T-cell (primary cell): ENCODE measurements around the gene ZNF692. TPM values are rescaled to one million over a fixed set of nuclear protein-coding genes. Genes with fewer than 3 reads are reported as not detected.

Experiments used
- ATAC-seq, 4 experiments: fragments of 200-7000 bp in 3 of 4; fragments of 150-1000 bp in 1 of 4; cut with Tn5 transposase; replicated peaks in 1 of 4; 1 replicate in 3 of 4; 2 replicates in 1 of 4; pipeline ENCODE4 v1.10.0; 2021; ENCODE audit warnings: moderate library complexity in 3 of 4, mild to moderate bottlenecking in 2 of 4, moderate number of reproducible peaks in 1 of 4
- CTCF ChIA-PET, 2 donors: fragments of 300-600 bp; sonication (Branson Sonifier 250); formaldehyde crosslinking; loops; one replicate each; lab custom pipeline; 2022; ENCODE audit warnings: antibody characterized with exemption in 2 of 2; lab: Charles Lee
- POLR2A ChIA-PET, 2 donors: fragments of 300-600 bp; sonication (Branson Sonifier 250); formaldehyde crosslinking; loops; one replicate each; lab custom pipeline; 2022; ENCODE audit warnings: antibody characterized with exemption in 2 of 2; lab: Charles Lee
- DNase-seq, 35 experiments: peaks; one replicate each; pipeline versions ENCODE4 v3.0.0 to v3.0.0-alpha.2; 2013 to 2023
- H3K27ac ChIP-seq: one replicate; pipeline ENCODE4 v1.5.1; 2013; ENCODE audit warnings: low read length
- H3K27me3 ChIP-seq, 2 experiments: replicated peaks in 1 of 2; 1 replicate in 1 of 2; 2 replicates in 1 of 2; pipeline versions ENCODE4 v1.6.1 to v1.7.0; 2013; ENCODE audit warnings: low read length in 1 of 2, mixed read lengths in 1 of 2; ENCODE audit not compliant: control insufficient read depth in 2 of 2, insufficient read depth in 2 of 2; ENCODE audit errors: extremely low read depth in 1 of 2
- H3K36me3 ChIP-seq, 2 donors: 1 replicate in 1 of 2; 2 replicates in 1 of 2; pipeline versions ENCODE4 v1.6.1 to v1.7.0; 2013; ENCODE audit warnings: low read length in 1 of 2; ENCODE audit not compliant: control insufficient read depth in 2 of 2, insufficient read depth in 1 of 2; ENCODE audit errors: extremely low read depth in 1 of 2
- H3K4me1 ChIP-seq, 2 experiments: 1 replicate in 1 of 2; 2 replicates in 1 of 2; pipeline versions ENCODE4 v1.6.1 to v1.7.0; 2013; ENCODE audit warnings: low read length in 2 of 2, mixed read lengths in 1 of 2; ENCODE audit not compliant: insufficient read depth in 2 of 2, control insufficient read depth in 1 of 2; ENCODE audit errors: extremely low read depth in 1 of 2
- H3K4me3 ChIP-seq, 2 donors: 1 replicate in 1 of 2; 2 replicates in 1 of 2; pipeline versions ENCODE4 v1.5.1 to v1.7.0; 2013; ENCODE audit warnings: mild to moderate bottlenecking in 2 of 2, low read length in 1 of 2, moderate library complexity in 1 of 2; ENCODE audit not compliant: control insufficient read depth in 1 of 2; ENCODE audit errors: extremely low read depth in 1 of 2
- H3K9me3 ChIP-seq: 2 replicates; pipeline ENCODE4 v1.7.0; 2013
- H3K27ac Mint-ChIP-seq, 2 donors: one replicate each; pipeline ENCODE4 v1.8.0; 2020 to 2021; ENCODE audit warnings: mild to moderate bottlenecking in 2 of 2, mixed read lengths in 2 of 2
- H3K27me3 Mint-ChIP-seq, 2 donors: one replicate each; pipeline ENCODE4 v1.8.0; 2021 to 2022; ENCODE audit warnings: mixed read lengths in 2 of 2
- H3K36me3 Mint-ChIP-seq: one replicate; pipeline ENCODE4 v1.8.0; 2021; ENCODE audit warnings: mixed read lengths
- H3K4me1 Mint-ChIP-seq, 3 donors: one replicate each; pipeline ENCODE4 v1.8.0; 2020 to 2022; ENCODE audit warnings: mixed read lengths in 3 of 3, mild to moderate bottlenecking in 1 of 3
- H3K4me3 Mint-ChIP-seq, 3 donors: one replicate each; pipeline ENCODE4 v1.8.0; 2020 to 2022; ENCODE audit warnings: mild to moderate bottlenecking in 3 of 3, mixed read lengths in 3 of 3, moderate library complexity in 3 of 3
- H3K9me3 Mint-ChIP-seq, 3 donors: one replicate each; pipeline ENCODE4 v1.8.0; 2020 to 2022; ENCODE audit warnings: mixed read lengths in 3 of 3
- WGBS: methylation state at CpG from one replicate; pipeline ENCODE4 v1.1.5; 2013; ENCODE audit warnings: missing lambda C conversion rate; ENCODE audit not compliant: insufficient coverage; 5-methylcytosine and 5-hydroxymethylcytosine counted together
- total RNA-seq, 35 experiments: library from RNA in 6 of 35; stranded (reverse) in 6 of 35; fragments of 120-200 nt in 1 of 35; gene quantifications; one replicate each; pipeline versions ENCODE4 v1.2.1 to v1.2.4 and lab custom pipeline; 2013 to 2026

Gene ZNF692
- total RNA-seq, 5 donors from 2014 or later (not counting 1 experiment from before 2014, with no cell fraction given): 53.9 to 88.1 (median 78.7) TPM

DNA sequence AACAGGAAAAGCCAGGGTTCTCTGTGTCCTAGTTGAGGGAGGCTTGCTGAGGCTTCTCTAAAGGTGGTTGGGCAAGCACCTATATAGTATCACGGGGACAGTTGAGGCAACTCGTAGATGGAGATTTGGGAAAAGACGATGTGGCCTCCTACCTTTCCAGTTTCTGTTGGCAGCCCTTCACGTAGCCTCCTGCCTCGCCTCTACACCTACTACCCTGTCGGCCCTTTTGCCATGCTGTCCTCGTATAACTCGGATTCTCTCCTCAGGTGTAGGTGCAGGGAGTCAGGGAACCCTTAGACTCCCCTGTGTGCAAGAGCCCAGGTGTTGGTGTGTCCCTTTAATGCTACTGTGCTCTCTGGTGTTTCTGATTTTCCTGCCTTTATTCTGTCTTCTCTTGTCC is 10.3 kb downstream of the ZNF692 start:
- peaks cover 0 to 22% of the 10 kb centered on the region in 2 experiments for H3K4me1 ChIP-seq
- H3K27ac ChIP-seq: no peak overlapping the region
- Mint-ChIP-seq H3K4me3 (no peak overlapping the region), H3K27ac (no peak overlapping the region), H3K9me3 (no peaks in the 10 kb centered on the region), H3K27me3 (no peaks in the 10 kb centered on the region), H3K36me3 (peaks cover 24% of the 10 kb centered on the region), H3K4me1 (no peaks in the 10 kb centered on the region)
- no peak for ATAC-seq
- no peak overlapping the region for H3K4me3 ChIP-seq
- peaks cover 33 to 59% of the 10 kb centered on the region in 2 donors for H3K36me3 ChIP-seq
- ChIA-PET CTCF (no interaction called here), POLR2A (no interaction called here)
- no peaks in the 10 kb centered on the region for H3K9me3 ChIP-seq
- DNase-seq: peak in 1 of 35 experiments; percentile 22
- no peaks in the 10 kb centered on the region for H3K27me3 ChIP-seq
- WGBS: 100% methylated on average over 2 of the region's 8 CpGs

GRCh38 chr1:248847956-248848561 is 10.8 kb downstream of the ZNF692 start:
- WGBS: 97% methylated on average over 71 of the region's 72 CpGs
- no peak overlapping the region for H3K4me3 ChIP-seq
- no peak overlapping the region for H3K27ac ChIP-seq
- no peaks in the 10 kb centered on the region for H3K4me1 Mint-ChIP-seq
- no peak overlapping the region for H3K27ac Mint-ChIP-seq
- ChIA-PET POLR2A (interaction anchor here in 1 of 2 donors (0.7 kb wide), 1 partner anchor 25 kb away, joined by 4 read pairs; no protein-coding TSS in a partner anchor), CTCF (no interaction called here)
- no peaks in the 10 kb centered on the region for H3K27me3 ChIP-seq
- no peaks in the 10 kb centered on the region for H3K9me3 Mint-ChIP-seq
- peaks cover 24% of the 10 kb centered on the region for H3K36me3 Mint-ChIP-seq
- H3K27me3 Mint-ChIP-seq: no peaks in the 10 kb centered on the region
- ATAC-seq: no peak
- no peak overlapping the region for H3K4me3 Mint-ChIP-seq
- peaks cover 0 to 17% of the 10 kb centered on the region in 2 experiments for H3K4me1 ChIP-seq
- H3K36me3 ChIP-seq: peaks cover 33 to 59% of the 10 kb centered on the region in 2 donors
- H3K9me3 ChIP-seq: no peaks in the 10 kb centered on the region
- DNase-seq: peak in 1 of 35 experiments; percentile 8

- Mint-ChIP-seq H3K27me3 (no peaks in the 10 kb centered on the region), H3K27ac (no peak overlapping the region), H3K4me1 (peaks cover 0 to 2% (median under 1%) of the 10 kb centered on the region in 3 donors), H3K4me3 (no peak overlapping the region), H3K9me3 (no peaks in the 10 kb centered on the region), H3K36me3 (peaks cover 24% of the 10 kb centered on the region)
- ChIA-PET POLR2A (interaction anchor here in 1 of 2 donors (0.7 kb wide), 1 partner anchor 25 kb away, joined by 4 read pairs; no protein-coding TSS in a partner anchor), CTCF (no interaction called here)
- Histone ChIP-seq H3K4me1 (peaks cover 0 to 13% of the 10 kb centered on the region in 2 experiments), H3K36me3 (peaks cover 33 to 59% of the 10 kb centered on the region in 2 donors), H3K9me3 (no peaks in the 10 kb centered on the region), H3K27me3 (no peaks in the 10 kb centered on the region), H3K27ac (no peak overlapping the region), H3K4me3 (no peak overlapping the region)
- WGBS: 99% methylated on average over 75 of the region's 76 CpGs
- ATAC-seq: no peak
- DNase-seq: peak in 1 of 35 experiments; percentile 12
Measured at GRCh38 chr1:248847181-248847955, 11.5 kb downstream of the ZNF692 start.

GRCh38 chr1:248844526-248844925 is 14.4 kb downstream of the ZNF692 start:
- Histone ChIP-seq H3K27me3 (no peaks in the 10 kb centered on the region), H3K4me1 (peaks cover 0 to 18% of the 10 kb centered on the region in 2 experiments), H3K4me3 (no peak overlapping the region), H3K36me3 (peaks cover 30 to 48% of the 10 kb centered on the region in 2 donors), H3K9me3 (no peaks in the 10 kb centered on the region), H3K27ac (no peak overlapping the region)
- 94% methylated on average over 8 of the region's 8 CpGs for WGBS
- no peaks in the 10 kb centered on the region for H3K27me3 Mint-ChIP-seq
- no peak for ATAC-seq
- H3K27ac Mint-ChIP-seq: no peak overlapping the region
- DNase-seq: no peak
- no peak overlapping the region for H3K4me3 Mint-ChIP-seq
- ChIA-PET POLR2A (no interaction called here), CTCF (interaction anchor here in 1 of 2 donors (0.6 kb wide), 1 partner anchor 1462 kb away, joined by 4 read pairs; no protein-coding TSS in a partner anchor)
- peaks cover 20 to 28% (median 22%) of the 10 kb centered on the region in 3 donors for H3K4me1 Mint-ChIP-seq
- H3K36me3 Mint-ChIP-seq: peaks cover 24% of the 10 kb centered on the region
- no peaks in the 10 kb centered on the region for H3K9me3 Mint-ChIP-seq

DNA sequence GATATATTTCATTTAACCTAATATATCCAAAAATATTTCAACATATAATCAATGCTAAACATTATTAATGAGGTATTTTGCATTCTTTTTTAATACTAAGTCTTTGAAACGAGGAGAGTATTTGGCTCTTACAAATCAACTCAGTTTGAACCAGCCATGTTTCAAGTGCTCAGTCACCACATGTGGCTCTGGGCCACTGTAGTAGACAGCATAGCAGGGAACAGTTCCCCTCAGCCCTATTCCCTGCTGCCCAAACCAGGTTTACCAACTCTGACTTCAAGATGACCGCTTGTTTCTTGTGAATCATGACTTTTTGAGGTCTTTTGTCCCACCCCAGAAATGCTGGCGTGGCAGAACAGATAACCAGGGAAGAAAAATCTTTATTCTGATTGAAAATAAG is 15.2 kb downstream of the ZNF692 start:
- CTCF ChIA-PET: no interaction called here
- Histone ChIP-seq H3K36me3 (peaks cover 25 to 39% of the 10 kb centered on the region in 2 donors), H3K27ac (no peak overlapping the region), H3K4me1 (peaks cover 3 to 25% of the 10 kb centered on the region in 2 experiments), H3K4me3 (no peak overlapping the region), H3K27me3 (no peaks in the 10 kb centered on the region), H3K9me3 (no peaks in the 10 kb centered on the region)
- Mint-ChIP-seq H3K27ac (no peak overlapping the region), H3K36me3 (peaks cover 20% of the 10 kb centered on the region), H3K9me3 (no peaks in the 10 kb centered on the region), H3K27me3 (no peaks in the 10 kb centered on the region), H3K4me1 (peaks cover 27 to 36% (median 29%) of the 10 kb centered on the region in 3 donors), H3K4me3 (no peak overlapping the region)
- WGBS: 60% methylated on average over 1 of the region's 3 CpGs
- DNase-seq (no peak), ATAC-seq (no peak)
- POLR2A ChIA-PET: no interaction called here

DNA sequence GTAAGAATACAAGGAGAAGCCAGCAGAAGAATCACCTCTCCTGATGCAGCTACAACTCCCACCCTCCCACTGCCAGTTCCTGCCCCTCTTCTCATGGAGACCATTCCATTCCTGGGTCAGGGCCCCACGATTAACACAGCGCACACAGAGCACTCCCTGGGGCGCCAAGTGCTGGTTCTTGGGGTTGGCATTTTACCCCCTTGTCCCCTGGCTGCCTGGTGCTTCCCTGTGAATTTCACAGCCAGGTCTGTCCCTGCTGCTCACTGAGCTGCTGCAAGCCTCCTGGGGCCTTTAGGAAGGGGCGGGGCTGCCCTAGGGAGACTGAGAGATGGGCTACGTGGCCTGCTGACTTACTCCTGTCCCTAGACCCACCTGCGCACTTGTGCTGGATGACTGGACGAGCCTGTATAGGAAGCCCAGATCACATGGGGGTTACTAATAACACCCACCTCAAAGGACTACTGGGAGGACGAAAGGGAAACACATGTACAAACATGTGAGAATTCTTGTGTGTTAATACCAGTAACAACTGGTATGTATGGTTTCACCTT is 16.0 kb downstream of the ZNF692 start:
- H3K4me3 ChIP-seq: no peak overlapping the region
- H3K36me3 Mint-ChIP-seq: peaks cover 18% of the 10 kb centered on the region
- 98% methylated on average over 5 of the region's 8 CpGs for WGBS
- H3K4me3 Mint-ChIP-seq: no peak overlapping the region
- H3K27ac Mint-ChIP-seq: no peak overlapping the region
- H3K27me3 Mint-ChIP-seq: no peaks in the 10 kb centered on the region
- H3K27ac ChIP-seq: no peak overlapping the region
- ChIA-PET POLR2A (no interaction called here), CTCF (interaction anchor here in 1 of 2 donors (1.1 kb wide), 1 partner anchor 84 kb away, joined by 3 read pairs; no protein-coding TSS in a partner anchor)
- no peaks in the 10 kb centered on the region for H3K9me3 ChIP-seq
- DNase-seq (no peak), ATAC-seq (no peak)
- peaks cover 3 to 25% of the 10 kb centered on the region in 2 experiments for H3K4me1 ChIP-seq
- H3K9me3 Mint-ChIP-seq: no peaks in the 10 kb centered on the region
- peaks cover 24 to 31% of the 10 kb centered on the region in 2 donors for H3K36me3 ChIP-seq
- H3K4me1 Mint-ChIP-seq: peaks cover 27 to 36% (median 29%) of the 10 kb centered on the region in 3 donors
- H3K27me3 ChIP-seq: no peaks in the 10 kb centered on the region
